CD4-positive, alpha-beta T cell treated with Interleukin-2 at 100 ng/mL for 4 hours (primary cell): ENCODE measurements around the gene USP1.

Experiments
- DNase-seq: peaks from one replicate; pipeline ENCODE4 v3.0.0-alpha.2; 2020; ENCODE audit warnings: low spot score

USP1 gene

DNA sequence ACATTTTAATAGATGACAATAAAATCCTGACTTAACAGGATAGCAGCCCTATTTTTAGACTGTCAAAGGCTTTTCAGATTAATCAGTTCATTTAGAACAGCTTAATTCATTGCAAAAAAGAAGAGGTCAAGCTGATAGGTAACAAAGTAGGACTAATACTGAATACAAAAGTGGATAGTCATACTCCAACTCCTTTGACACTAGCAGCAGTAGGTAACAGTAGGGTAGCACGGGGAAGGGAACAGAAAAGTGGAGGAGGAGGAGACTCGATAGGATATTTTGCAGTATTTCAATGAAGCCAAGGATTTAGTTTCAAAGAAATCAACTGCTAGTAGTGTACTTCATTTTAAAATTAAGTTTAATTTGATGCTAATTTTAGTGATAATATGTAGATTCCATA, 51.1 kb downstream of the USP1 start:
- DNase-seq, result no peak

- no peak for DNase-seq
Measured at GRCh38 chr1:62492521-62492920, 55.7 kb downstream of the USP1 start.

DNA sequence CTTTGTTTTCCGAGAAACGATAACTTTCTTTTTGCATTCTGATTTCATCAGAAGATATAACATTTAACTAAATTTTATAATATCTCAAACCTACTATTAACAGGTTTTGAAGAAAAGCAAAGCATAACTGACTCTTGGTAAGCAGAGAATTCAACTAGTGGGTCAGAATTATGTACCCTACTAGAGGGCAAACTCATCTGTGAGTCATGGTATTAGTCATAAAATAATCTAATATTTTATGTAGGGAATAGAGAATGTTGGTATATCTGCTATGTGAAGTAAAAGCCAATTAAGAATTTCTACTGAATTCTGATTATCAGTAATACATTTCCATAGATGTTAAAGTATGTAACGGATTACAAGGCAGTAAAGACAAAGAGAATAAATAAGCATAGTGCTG, 56.8 kb downstream of the USP1 start:
- no peak for DNase-seq

DNA sequence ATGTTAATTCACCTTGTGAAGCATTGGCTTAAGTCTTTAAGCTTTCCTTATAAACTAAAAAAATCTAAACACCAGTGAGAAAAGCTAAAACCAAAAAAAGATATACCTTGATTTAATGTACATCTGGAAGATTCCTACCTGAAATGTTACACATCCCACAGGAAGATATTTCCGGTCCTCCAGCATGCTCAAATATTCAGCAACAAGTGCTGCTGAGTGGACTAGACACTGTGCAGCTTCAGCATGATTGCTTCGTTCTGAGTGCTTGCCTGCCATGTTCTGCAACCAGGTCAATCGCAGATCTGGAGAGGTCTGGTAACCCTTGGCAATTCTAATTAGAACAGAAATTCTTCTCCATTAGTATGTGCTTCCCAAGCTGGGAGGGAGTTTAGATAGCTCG, 57.3 kb downstream of the USP1 start:
- DNase-seq, result no peak

GRCh38 chr1:62500210-62500609, 63.4 kb downstream of the USP1 start:
- DNase-seq, result no peak
